HAP-1 (cell line): ENCODE data around the gene WDR74.
"Not testable (repeated sequence)": the region's sequence is repeated elsewhere in the genome, so short reads cannot be mapped to it uniquely, and the experiment has no call there.

Experiments
- DNase-seq, 2 experiments: peaks; one replicate each; pipeline ENCODE4 v3.0.0-alpha.2; 2016 to 2020; ENCODE audit warnings: low spot score in 2 of 2
- H3K27me3 ChIP-seq: fragments of 250-450 bp; sonication (Bioruptor Pico); 2 replicates; pipeline ENCODE4 v1.5.1; 2020; ENCODE audit warnings: low read depth, mild to moderate bottlenecking, moderate library complexity
- H3K36me3 ChIP-seq: fragments of 250-450 bp; sonication (Bioruptor Pico); replicated peaks from 2 replicates; pipeline ENCODE4 v1.5.1; 2020; ENCODE audit warnings: mild to moderate bottlenecking
- H3K4me1 ChIP-seq: fragments of 250-450 bp; sonication (Bioruptor Pico); 2 replicates; pipeline ENCODE4 v1.5.1; 2020; ENCODE audit warnings: mild to moderate bottlenecking
- H3K4me3 ChIP-seq: fragments of 250-450 bp; sonication (Bioruptor Pico); 2 replicates; pipeline ENCODE4 v1.5.1; 2020; ENCODE audit warnings: mild to moderate bottlenecking, moderate library complexity
- H3K9me3 ChIP-seq: fragments of 250-450 bp; sonication (Bioruptor Pico); 2 replicates; pipeline ENCODE4 v1.5.1; 2020; ENCODE audit warnings: mild to moderate bottlenecking, moderate library complexity
- in situ Hi-C: fragments of 300-500 bp; cut with MboI; formaldehyde crosslinking; loops from 3 replicates; pipeline ENCODE4 v1.14.3; 2020; ENCODE audit warnings: low sequenced_read_pairs, inconsistent platforms, mixed read lengths

The WDR74 gene

DNA sequence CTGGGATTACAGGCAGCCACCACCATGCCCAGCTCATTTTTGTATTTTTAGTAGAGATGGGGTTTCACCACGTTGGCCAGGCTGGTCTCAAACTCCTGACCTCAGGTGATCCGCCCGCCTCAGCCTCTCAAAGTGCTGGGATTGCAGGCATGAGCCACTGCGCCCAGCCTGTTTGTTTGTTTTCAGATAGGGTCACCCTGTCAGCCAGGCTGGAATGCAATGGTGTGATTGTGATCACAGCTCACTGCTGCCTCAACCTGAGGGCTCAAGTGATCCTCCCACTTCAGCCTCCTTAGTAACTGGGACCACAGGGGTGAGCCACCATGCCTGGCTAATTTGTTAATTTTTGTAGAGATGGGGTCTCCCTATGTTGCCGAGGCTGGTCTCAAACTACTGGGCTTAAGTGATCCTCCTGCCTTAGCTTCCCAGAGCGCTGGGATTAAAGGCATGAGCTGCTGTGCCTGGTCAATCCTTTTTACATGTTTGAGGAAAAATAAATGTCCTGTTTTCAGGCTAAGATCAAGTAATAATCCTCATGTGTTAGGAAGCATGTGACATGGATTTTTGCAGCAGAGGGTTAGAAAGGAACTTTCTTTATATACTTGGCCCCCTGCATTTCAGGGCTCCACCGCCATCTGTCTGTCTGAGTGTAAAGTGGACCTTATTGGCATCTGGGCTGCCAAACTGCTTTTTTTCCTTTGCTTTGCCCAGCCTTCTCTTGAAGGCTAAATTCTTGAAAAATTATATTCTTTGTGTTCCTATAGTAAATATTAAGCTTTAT lies 36.5 kb upstream of the WDR74 start:
- no peak overlapping the region for H3K4me3 ChIP-seq
- peaks cover 14% of the 10 kb centered on the region for H3K4me1 ChIP-seq
- in situ Hi-C loops: loop anchor here (10.0 kb wide), 1 partner anchor 151 kb away; the partner anchor contains the start of genes HNRNPUL2 and TTC9C
- DNase-seq: no peak
- H3K27me3 ChIP-seq: no peaks in the 10 kb centered on the region
- no peaks in the 10 kb centered on the region; the same call in 1 of the 2 replicates for H3K9me3 ChIP-seq
- H3K36me3 ChIP-seq: peaks cover 84% of the 10 kb centered on the region

DNA sequence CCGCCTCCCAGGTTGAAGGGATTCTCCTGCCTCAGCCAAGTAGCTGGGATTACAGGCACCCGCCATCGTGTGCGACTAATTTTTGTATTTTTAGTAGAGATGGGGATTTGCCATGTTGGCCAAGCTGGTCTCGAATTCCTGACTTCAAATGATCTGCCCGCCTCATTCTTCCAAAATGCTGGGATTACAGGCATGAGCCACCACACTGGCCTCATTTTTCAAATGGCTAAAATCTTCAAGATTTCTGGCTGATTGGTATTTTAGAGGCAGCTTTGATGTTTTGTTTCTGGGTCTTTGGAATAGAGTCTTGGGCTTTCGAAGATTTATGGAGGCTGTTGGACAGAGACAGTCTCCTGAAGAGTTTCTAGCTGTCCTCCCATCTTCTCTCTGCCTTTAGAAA lies 35.5 kb upstream of the WDR74 start:
- H3K27me3 ChIP-seq: no peaks in the 10 kb centered on the region
- no peaks in the 10 kb centered on the region; the same call in 1 of the 2 replicates for H3K9me3 ChIP-seq
- H3K4me3 ChIP-seq: no peak overlapping the region
- no peak for DNase-seq
- peaks cover 8% of the 10 kb centered on the region for H3K4me1 ChIP-seq
- peaks cover 80% of the 10 kb centered on the region for H3K36me3 ChIP-seq
- in situ Hi-C loops: loop anchor here (10.0 kb wide), 1 partner anchor 150 kb away; the partner anchor contains the start of genes HNRNPUL2 and TTC9C

DNA sequence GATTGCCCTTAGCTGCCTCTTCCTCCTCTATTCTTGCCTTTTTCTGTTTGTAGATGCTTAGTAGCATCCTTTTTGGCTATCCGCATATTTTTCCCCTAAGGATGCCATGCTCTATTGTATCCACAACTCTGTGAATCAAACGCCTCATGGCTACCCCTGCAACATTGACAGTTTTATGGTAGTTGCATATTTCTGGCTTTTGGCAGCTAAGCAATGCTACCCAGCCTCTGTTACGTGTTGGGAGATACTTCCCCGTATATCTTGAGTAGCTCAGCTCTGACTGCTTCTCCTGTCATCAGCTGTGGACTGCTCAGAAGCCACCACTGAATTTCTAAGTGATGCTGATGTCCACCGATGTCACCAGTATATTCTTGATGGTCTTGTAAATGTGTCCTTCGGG lies 26.2 kb upstream of the WDR74 start:
- Histone ChIP-seq H3K27me3 (no peaks in the 10 kb centered on the region), H3K9me3 (no peaks in the 10 kb centered on the region), H3K36me3 (peaks cover 62% of the 10 kb centered on the region), H3K4me1 (peaks cover 20% of the 10 kb centered on the region), H3K4me3 (no peak overlapping the region)
- in situ Hi-C loops: no loop called here
- DNase-seq: no peak

DNA sequence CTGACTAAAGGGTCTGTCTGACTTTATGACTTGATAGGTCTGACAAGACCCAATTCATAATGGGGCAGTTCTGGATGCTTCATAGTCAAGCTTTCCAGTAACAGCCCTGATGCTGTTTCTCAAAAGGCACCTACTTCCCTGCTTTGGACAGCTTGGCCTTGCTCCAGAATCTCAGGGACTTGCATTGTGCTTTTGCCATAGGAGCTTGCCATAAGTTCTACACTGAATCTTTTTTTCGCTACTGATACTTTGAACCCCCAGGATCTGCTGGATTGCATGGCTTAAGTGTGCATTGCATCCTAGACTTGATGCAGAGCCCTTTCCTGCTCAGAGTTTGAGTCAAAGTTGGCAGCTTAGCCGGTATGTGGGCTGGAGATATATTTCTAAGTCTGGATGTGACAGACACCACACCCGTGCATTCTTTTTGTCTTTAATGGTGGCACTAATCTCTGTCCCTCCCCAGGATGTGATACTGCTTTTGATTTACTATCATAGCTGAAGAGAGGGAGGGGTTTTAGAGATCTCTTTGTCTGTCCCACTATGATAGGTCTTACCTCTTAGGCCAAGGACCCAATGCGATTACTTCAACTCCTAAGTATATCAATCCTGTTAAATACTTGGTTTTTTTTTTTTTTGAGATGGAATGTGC lies 24.4 kb upstream of the WDR74 start:
- H3K9me3 ChIP-seq: no peaks in the 10 kb centered on the region
- peaks cover 69% of the 10 kb centered on the region for H3K36me3 ChIP-seq
- DNase-seq: no peak
- H3K4me1 ChIP-seq: peaks cover 36% of the 10 kb centered on the region
- H3K27me3 ChIP-seq: no peaks in the 10 kb centered on the region
- H3K4me3 ChIP-seq: no peak overlapping the region
- in situ Hi-C loops: no loop called here

DNA sequence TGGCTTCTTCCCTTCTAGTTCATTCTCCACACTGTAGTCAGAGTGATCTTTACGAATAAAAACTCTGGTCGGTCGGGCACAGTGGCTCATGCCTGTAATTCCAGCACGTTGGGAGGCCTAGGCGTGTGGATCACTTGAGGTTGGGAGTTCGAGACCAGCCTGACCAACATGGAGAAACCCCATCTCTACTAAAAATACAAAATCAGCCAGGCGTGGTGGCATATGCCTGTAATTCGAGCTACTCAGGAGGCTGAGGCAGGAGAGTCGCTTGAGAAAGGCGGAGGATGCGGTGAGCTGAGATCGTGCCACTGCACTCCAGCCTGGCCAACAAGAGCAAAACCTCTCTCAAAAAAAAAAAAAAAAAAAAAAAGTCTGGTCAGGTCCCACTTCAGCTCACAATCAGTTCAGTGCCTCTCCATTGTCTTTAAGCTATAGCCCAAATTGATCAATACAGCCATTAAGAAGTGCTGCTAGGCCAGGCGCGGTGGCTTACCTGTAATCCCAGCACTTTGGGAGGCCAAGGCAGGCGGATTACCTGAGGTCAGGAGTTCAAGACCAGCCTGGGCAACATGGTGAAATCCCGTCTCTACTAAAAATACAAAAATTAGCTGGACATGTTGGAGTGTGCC lies 22.3 kb upstream of the WDR74 start:
- Histone ChIP-seq H3K4me1 (peaks cover 38% of the 10 kb centered on the region), H3K36me3 (peaks cover 58% of the 10 kb centered on the region)
- H3K9me3 ChIP-seq, H3K27me3 ChIP-seq, in situ Hi-C loops, DNase-seq, H3K4me3 ChIP-seq: not testable (repeated sequence)

- Histone ChIP-seq H3K4me1 (peaks cover 38% of the 10 kb centered on the region), H3K4me3 (no peak overlapping the region; the same call in 1 of the 2 replicates), H3K27me3 (no peaks in the 10 kb centered on the region), H3K9me3 (no peaks in the 10 kb centered on the region), H3K36me3 (peaks cover 55% of the 10 kb centered on the region)
- in situ Hi-C loops: no loop called here
- no peak for DNase-seq
Observed at GRCh38 chr11:62860835-62861563, 21.6 kb upstream of the WDR74 start.

GRCh38 chr11:62859281-62859703 lies 19.9 kb upstream of the WDR74 start:
- Histone ChIP-seq H3K4me3 (peak overlapping the region; percentile 96), H3K36me3 (peaks cover 59% of the 10 kb centered on the region), H3K4me1 (peaks cover 38% of the 10 kb centered on the region)
- H3K9me3 ChIP-seq, H3K27me3 ChIP-seq, in situ Hi-C loops, DNase-seq: not testable (repeated sequence)

GRCh38 chr11:62858201-62858600 lies 18.8 kb upstream of the WDR74 start:
- DNase-seq: no peak
- H3K4me3 ChIP-seq: peak overlapping the region; percentile 96
- in situ Hi-C loops: no loop called here
- H3K4me1 ChIP-seq: peaks cover 40% of the 10 kb centered on the region
- peaks cover 59% of the 10 kb centered on the region for H3K36me3 ChIP-seq
- H3K27me3 ChIP-seq: no peaks in the 10 kb centered on the region
- H3K9me3 ChIP-seq: no peaks in the 10 kb centered on the region

DNA sequence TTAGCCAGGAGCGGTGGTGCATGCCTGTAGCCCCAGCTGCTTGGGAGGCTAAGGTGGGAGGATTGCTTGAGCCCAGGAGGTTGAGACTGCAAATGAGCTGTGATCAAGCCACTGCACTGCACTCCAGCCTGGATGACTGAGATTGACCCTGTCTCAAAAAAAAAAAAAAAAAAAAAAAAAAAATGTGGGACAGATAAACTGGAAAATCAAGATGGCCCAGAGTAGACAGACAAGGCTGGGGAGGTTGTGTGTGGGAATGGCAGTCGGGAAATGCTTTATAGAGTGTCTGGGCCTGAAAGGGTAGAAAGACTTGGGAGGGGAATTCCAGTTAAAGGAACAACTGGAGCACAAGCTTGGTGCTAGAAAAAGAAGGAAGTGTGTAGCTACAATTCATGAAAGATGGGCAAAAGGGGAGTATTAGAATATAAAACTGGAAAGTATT lies 18.2 kb upstream of the WDR74 start:
- Histone ChIP-seq H3K36me3 (peaks cover 60% of the 10 kb centered on the region), H3K27me3 (no peaks in the 10 kb centered on the region), H3K4me1 (peaks cover 41% of the 10 kb centered on the region), H3K4me3 (peak overlapping the region; percentile 96), H3K9me3 (no peaks in the 10 kb centered on the region)
- DNase-seq: no peak
- in situ Hi-C loops: no loop called here

DNA sequence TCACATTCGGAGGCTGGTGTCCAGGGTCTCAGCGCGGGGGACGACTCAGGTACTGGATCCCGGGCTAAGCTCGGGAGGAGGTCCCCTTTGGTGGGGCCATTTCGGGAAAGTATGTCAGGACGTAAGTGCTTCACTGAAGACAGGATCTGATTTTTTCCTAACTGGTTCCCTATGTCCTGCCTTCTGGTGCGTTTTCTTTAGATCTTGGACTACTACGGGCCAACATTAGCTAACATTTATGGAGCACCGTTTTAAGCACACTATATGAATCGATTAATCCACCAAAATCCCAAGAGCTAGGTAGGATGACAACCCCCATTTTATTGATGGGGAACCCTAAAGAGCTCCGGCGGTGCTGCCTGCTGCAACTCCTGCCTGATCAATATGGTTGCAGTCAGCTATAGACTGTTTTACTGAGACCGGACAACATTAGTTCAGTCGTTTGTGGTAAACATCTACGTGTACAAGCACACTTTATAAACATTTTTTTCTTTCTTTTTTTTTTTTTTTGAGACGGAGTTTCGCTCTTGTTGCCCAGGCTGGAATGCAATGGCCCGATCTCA lies 17.0 kb upstream of the WDR74 start:
- peak overlapping the region; percentile 96 for H3K4me3 ChIP-seq
- DNase-seq: no peak
- peaks cover 67% of the 10 kb centered on the region for H3K36me3 ChIP-seq
- peaks cover 34% of the 10 kb centered on the region for H3K4me1 ChIP-seq
- no peaks in the 10 kb centered on the region for H3K9me3 ChIP-seq
- in situ Hi-C loops: no loop called here
- H3K27me3 ChIP-seq: no peaks in the 10 kb centered on the region

GRCh38 chr11:62855571-62856332 lies 16.4 kb upstream of the WDR74 start:
- Histone ChIP-seq H3K36me3 (peaks cover 61% of the 10 kb centered on the region), H3K4me3 (peak overlapping the region; percentile 96), H3K9me3 (no peaks in the 10 kb centered on the region), H3K4me1 (peaks cover 27% of the 10 kb centered on the region), H3K27me3 (no peaks in the 10 kb centered on the region)
- peak; percentile 97 to 98 for DNase-seq
- in situ Hi-C loops: no loop called here

- H3K9me3 ChIP-seq: no peaks in the 10 kb centered on the region
- peak overlapping the region; percentile 96 for H3K4me3 ChIP-seq
- H3K4me1 ChIP-seq: peaks cover 20% of the 10 kb centered on the region
- no peak for DNase-seq
- in situ Hi-C loops: no loop called here
- H3K27me3 ChIP-seq: no peaks in the 10 kb centered on the region
- H3K36me3 ChIP-seq: peaks cover 53% of the 10 kb centered on the region
Observed at GRCh38 chr11:62854825-62855570, 15.6 kb upstream of the WDR74 start.
